ENCODE measurements around the gene ANXA6.

The ANXA6 gene

DNA sequence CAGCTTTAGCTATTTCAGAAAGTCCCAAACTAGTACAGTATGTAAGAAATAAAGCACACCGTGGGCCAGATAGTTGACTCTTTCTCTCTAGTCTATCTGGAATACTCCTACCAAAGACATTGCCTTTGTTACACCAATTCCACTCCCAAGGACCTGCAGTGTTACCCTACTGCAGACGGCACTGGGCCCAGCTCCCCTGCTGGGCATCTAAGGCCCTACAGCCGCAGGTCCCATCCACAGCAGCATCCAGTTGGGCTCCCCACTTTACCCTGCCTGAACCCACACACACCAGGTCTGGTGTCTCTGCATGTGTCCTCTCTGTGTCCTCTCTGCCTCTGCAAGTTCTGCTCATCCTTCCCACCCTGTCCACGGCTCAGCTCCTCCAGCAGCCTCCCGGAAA is 99.3 kb downstream of the ANXA6 start:
- TF ChIP-seq CTCF (IDR thresholded peaks at IDR 0.05; ENCODE audit: low read depth, low read length, missing control alignments) = no peak
- DNase-seq (ENCODE audit: extremely low read depth, low read depth) = no peak

GRCh38 chr5:151056379-151057325 is 100.9 kb downstream of the ANXA6 start:
- no peak for DNase-seq (ENCODE audit: extremely low read depth, low read depth)
- TF ChIP-seq CTCF (IDR thresholded peaks at IDR 0.05; ENCODE audit: low read depth, low read length, missing control alignments) = no peak

More for the DNA sequence above, 99.3 kb downstream of the ANXA6 start:
- no peak overlapping the region for H3K4me3 ChIP-seq (replicated peaks; ENCODE audit: low read depth, low read length)

GRCh38 chr5:151055336-151055735 is 102.2 kb downstream of the ANXA6 start:
- DNase-seq (ENCODE audit: extremely low read depth, low read depth) = no peak

More at GRCh38 chr5:151056379-151057325, 100.9 kb downstream of the ANXA6 start:
- no peak overlapping the region for H3K4me3 ChIP-seq (replicated peaks; ENCODE audit: low read depth, low read length)

GRCh38 chr5:151054709-151055108 is 102.9 kb downstream of the ANXA6 start:
- TF ChIP-seq CTCF (IDR thresholded peaks at IDR 0.05; ENCODE audit: low read depth, low read length, missing control alignments) = no peak
- DNase-seq (ENCODE audit: extremely low read depth, low read depth) = no peak
- no peak overlapping the region for H3K4me3 ChIP-seq (replicated peaks; ENCODE audit: low read depth, low read length)

More at GRCh38 chr5:151055336-151055735, 102.2 kb downstream of the ANXA6 start:
- H3K4me3 ChIP-seq (replicated peaks; ENCODE audit: low read depth, low read length) = no peak overlapping the region
- no peak for TF ChIP-seq CTCF (IDR thresholded peaks at IDR 0.05; ENCODE audit: low read depth, low read length, missing control alignments)

- no peak for DNase-seq (ENCODE audit: extremely low read depth, low read depth)
- no peak for TF ChIP-seq CTCF (IDR thresholded peaks at IDR 0.05; ENCODE audit: low read depth, low read length, missing control alignments)
- no peak overlapping the region for H3K4me3 ChIP-seq (replicated peaks; ENCODE audit: low read depth, low read length)
Measured at GRCh38 chr5:151053796-151054462, 103.7 kb downstream of the ANXA6 start.

DNA sequence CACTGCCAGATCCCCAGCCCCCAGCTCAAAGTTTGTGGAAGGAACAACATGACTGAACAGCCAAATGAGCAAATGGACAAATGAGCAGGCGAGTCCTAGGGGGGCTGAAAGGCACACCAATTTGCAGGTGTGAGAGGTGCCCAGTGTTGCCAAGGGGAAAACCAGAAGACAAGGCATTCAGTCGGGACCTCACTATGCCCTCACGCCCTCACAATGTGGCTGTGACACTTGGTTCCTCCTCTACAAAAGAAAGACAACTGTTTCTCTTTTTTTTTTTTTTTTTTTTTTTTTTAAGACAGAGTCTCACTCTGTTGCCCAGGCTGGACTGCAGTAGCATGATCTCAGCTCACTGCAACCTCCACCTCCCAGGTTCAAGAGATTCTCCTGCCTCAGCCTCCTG is 104.7 kb downstream of the ANXA6 start:
- TF ChIP-seq CTCF (IDR thresholded peaks at IDR 0.05; ENCODE audit: low read depth, low read length, missing control alignments) = no peak
- no peak overlapping the region for H3K4me3 ChIP-seq (replicated peaks; ENCODE audit: low read depth, low read length)
- DNase-seq (ENCODE audit: extremely low read depth, low read depth) = no peak
